HepG2 (cell line): ENCODE data around the gene FBXO24. TPM values are rescaled to one million over a fixed set of nuclear protein-coding genes. Genes with fewer than 3 reads are reported as not detected.

Experiments
- ATF6 ChIP-seq: sonication (generic); formaldehyde crosslinking; conservative IDR thresholded peaks from 2 replicates; pipeline ENCODE4 v1.4.0; 2020; ENCODE audit warnings: missing genetic modification reagents
- BCL3 ChIP-seq: sonication (generic); formaldehyde crosslinking; IDR thresholded peaks from 2 replicates; pipeline ENCODE4 v1.5.1; 2020; ENCODE audit warnings: mild to moderate bottlenecking, missing genetic modification reagents, moderate library complexity
- CTCF ChIP-seq: sonication (generic); formaldehyde crosslinking; IDR thresholded peaks from 2 replicates; pipeline ENCODE4 v1.5.0; 2020; ENCODE audit warnings: mild to moderate bottlenecking, missing genetic modification reagents, moderate library complexity
- ETV6 ChIP-seq: sonication (generic); formaldehyde crosslinking; conservative IDR thresholded peaks from 2 replicates; pipeline ENCODE4 v1.4.0; 2020; ENCODE audit warnings: missing genetic modification reagents
- HNF4A ChIP-seq: sonication (generic); formaldehyde crosslinking; IDR thresholded peaks from 2 replicates; pipeline ENCODE4 v1.4.0; 2020; ENCODE audit warnings: missing genetic modification reagents
- HOXD1 ChIP-seq: sonication (generic); formaldehyde crosslinking; IDR thresholded peaks from 2 replicates; pipeline ENCODE4 v1.5.0; 2020; ENCODE audit warnings: missing genetic modification reagents
- KDM2A ChIP-seq: sonication (generic); formaldehyde crosslinking; IDR thresholded peaks from 2 replicates; pipeline ENCODE4 v1.4.0; 2020; ENCODE audit warnings: low read depth, missing genetic modification reagents, borderline replicate concordance
- KDM3A ChIP-seq: IDR thresholded peaks from 2 replicates; pipeline ENCODE4 v1.6.1; 2018; ENCODE audit warnings: low read depth, missing compliant biosample characterization
- NR2F2 ChIP-seq: IDR thresholded peaks from 2 replicates; pipeline ENCODE4 v1.6.1; 2012; ENCODE audit warnings: low read depth, inconsistent platforms, borderline replicate concordance
- NRL ChIP-seq: sonication (generic); formaldehyde crosslinking; IDR thresholded peaks from 2 replicates; pipeline ENCODE4 v1.5.0; 2020; ENCODE audit warnings: missing genetic modification reagents, mild to moderate bottlenecking, moderate library complexity, borderline replicate concordance
- POLR2A ChIP-seq, 2 experiments: IDR thresholded peaks; 2 replicates each; pipeline ENCODE4 v1.6.1; 2011; ENCODE audit warnings: low read depth in 2 of 2, low read length in 2 of 2, mild to moderate bottlenecking in 1 of 2, moderate library complexity in 1 of 2; ENCODE audit not compliant: insufficient read depth in 1 of 2
- POLR2AphosphoS2 ChIP-seq: IDR thresholded peaks from 2 replicates; pipeline ENCODE4 v1.6.1; 2011; ENCODE audit warnings: low read depth, low read length, improper control_type of control experiment
- RARG ChIP-seq: sonication (generic); formaldehyde crosslinking; IDR thresholded peaks from 2 replicates; pipeline ENCODE4 v1.4.0; 2020; ENCODE audit warnings: low read depth, mild to moderate bottlenecking, missing genetic modification reagents
- SOX13 ChIP-seq, 3 experiments: fragments of 450-650 bp in 1 of 3; sonication (generic) in 1 of 3; formaldehyde crosslinking in 1 of 3; IDR thresholded peaks in 2 of 3; conservative IDR thresholded peaks in 1 of 3; 2 replicates each; pipeline versions ENCODE4 v1.5.0 to v1.6.1; 2016 to 2020; ENCODE audit warnings: antibody characterized with exemption in 1 of 3, mild to moderate bottlenecking in 1 of 3, missing compliant biosample characterization in 1 of 3, missing genetic modification reagents in 1 of 3, moderate library complexity in 1 of 3
- TGIF2 ChIP-seq: IDR thresholded peaks from 2 replicates; pipeline ENCODE4 v1.6.1; 2016; ENCODE audit warnings: control low read depth, missing compliant biosample characterization
- TIGD3 ChIP-seq: sonication (generic); formaldehyde crosslinking; IDR thresholded peaks from 2 replicates; pipeline ENCODE4 v1.5.1; 2020; ENCODE audit warnings: mild to moderate bottlenecking, missing genetic modification reagents, borderline replicate concordance
- TRIM22 ChIP-seq: fragments of 450-650 bp; IDR thresholded peaks from 2 replicates; pipeline ENCODE4 v1.6.1; 2017
- ZBTB1 ChIP-seq: sonication (generic); formaldehyde crosslinking; IDR thresholded peaks from 2 replicates; pipeline ENCODE4 v1.4.0; 2020; ENCODE audit warnings: missing genetic modification reagents, borderline replicate concordance
- ZBTB34 ChIP-seq: sonication (generic); formaldehyde crosslinking; IDR thresholded peaks from 2 replicates; pipeline ENCODE4 v1.8.0; 2022; ENCODE audit warnings: mild to moderate bottlenecking, missing genetic modification reagents
- ZNF234 ChIP-seq: sonication (generic); formaldehyde crosslinking; conservative IDR thresholded peaks from 2 replicates; pipeline ENCODE4 v1.5.1; 2020; ENCODE audit warnings: mild to moderate bottlenecking, missing genetic modification reagents
- ZNF547 ChIP-seq: sonication (generic); formaldehyde crosslinking; IDR thresholded peaks from 2 replicates; pipeline ENCODE4 v1.5.1; 2020; ENCODE audit warnings: mild to moderate bottlenecking, missing genetic modification reagents
- polyA plus RNA-seq, 8 experiments: library from polyadenylated mRNA; depleted of rRNA in 3 of 8; stranded (reverse) in 7 of 8; unstranded in 1 of 8; fragments of >200 nt; fragmentation: Illumina TruSeq in 4 of 8; extraction: Trizol in 4 of 8; gene quantifications; 2 replicates each; pipeline versions ENCODE4 v1.2.1 to v1.2.3, GENCODE V29; 2011 to 2016; ENCODE audit warnings: low read depth in 4 of 8, missing spikeins in 1 of 8, mixed read lengths in 1 of 8; ENCODE audit not compliant: insufficient read depth in 1 of 8
- total RNA-seq, 5 experiments: library from RNA; depleted of rRNA; stranded (reverse); fragments of >200 nt; fragmentation: Illumina TruSeq; extraction: Trizol; gene quantifications; 2 replicates each; pipeline ENCODE4 v1.2.3, GENCODE V29; 2016; ENCODE audit warnings: low read depth in 1 of 5

The FBXO24 gene
- total and polyA plus RNA-seq, 2 of the 13 experiments (the other 11 are each of a cell fraction or from before 2014, with no cell fraction given): 0.20 to 0.55 TPM

- peak; percentile 31; the same call in 1 of the 2 replicates for TF ChIP-seq TIGD3 (CRISPR knock-in tag)
- TF ChIP-seq POLR2A (IDR thresholded peaks at IDR 0.05; ENCODE audit: insufficient read depth in 1 of 2, low read depth in 2 of 2, low read length in 2 of 2): peak in 1 of 2 experiments; percentile 31; a peak in 2 of 4 replicates
- 0 out of 2 replicates have a peak, but pooled peaks have one; percentile 24 for TF ChIP-seq TGIF2 (CRISPR knock-in tag)
- TF ChIP-seq ZNF547 (CRISPR knock-in tag): 0 out of 2 replicates have a peak, but pooled peaks have one; percentile 4
- TF ChIP-seq ZBTB34 (CRISPR knock-in tag): peak; percentile 49; the same call in 1 of the 2 replicates
- TF ChIP-seq ETV6 (CRISPR knock-in tag): no peak
- TF ChIP-seq CTCF: no peak
- 0 out of 2 replicates have a peak, but pooled peaks have one; percentile 12 for TF ChIP-seq HOXD1 (CRISPR knock-in tag)
- TF ChIP-seq TRIM22: no peak
- TF ChIP-seq SOX13 (IDR thresholded peaks at IDR 0.05): no peak
- peak in 1 of 2 experiments; percentile 79; a peak in 2 of 4 replicates for TF ChIP-seq SOX13 (CRISPR knock-in tag; conservative IDR thresholded peaks at IDR 0.05 in 1 of 2, IDR thresholded peaks at IDR 0.05 in 1 of 2)
- peak; percentile 17; the same call in 1 of the 2 replicates for TF ChIP-seq HNF4A (CRISPR knock-in tag)
- no peak for TF ChIP-seq POLR2AphosphoS2
- no peak for TF ChIP-seq ZBTB1
- no peak for TF ChIP-seq KDM3A (CRISPR knock-in tag)
- TF ChIP-seq NRL (CRISPR knock-in tag): no peak
- TF ChIP-seq BCL3: no peak
- no peak for TF ChIP-seq KDM2A (CRISPR knock-in tag)
- 0 out of 2 replicates have a peak, but pooled peaks have one; percentile 11 for TF ChIP-seq ATF6
- no peak for TF ChIP-seq ZNF234 (CRISPR knock-in tag)
- TF ChIP-seq NR2F2: no peak
- no peak for TF ChIP-seq RARG (CRISPR knock-in tag)
Measured at GRCh38 chr7:100544967-100545359, 41.2 kb upstream of the FBXO24 start (continued).
